Measurements from ENCODE around the gene DNAAF5.
"Not testable (repeated sequence)": the region's sequence is repeated elsewhere in the genome, so short reads cannot be mapped to it uniquely, and the experiment has no call there.

DNAAF5 gene

GRCh38 chr7:734214-734613 is 7.7 kb downstream of the DNAAF5 start:
- Histone ChIP-seq H4K20me1 (peaks cover 73% of the 10 kb centered on the region), H3K4me3 (no peak overlapping the region), H3K9me3 (peaks cover 26% of the 10 kb centered on the region), H3K36me3 (peaks cover 79% of the 10 kb centered on the region), H3K27ac (no peak overlapping the region), H3K27me3 (no peaks in the 10 kb centered on the region), H3K9ac (no peak overlapping the region), H3K4me1 (peaks cover 18% of the 10 kb centered on the region), H3K4me2 (no peak overlapping the region)
- no peak for TF ChIP-seq Cebpa-rat (IDR thresholded peaks at IDR 0.05)

GRCh38 chr7:734808-735207 is 8.3 kb downstream of the DNAAF5 start:
- Histone ChIP-seq H3K36me3 (peaks cover 79% of the 10 kb centered on the region), H3K4me3 (peak overlapping the region; percentile 25; the same call in 1 of the 2 replicates), H3K9me3 (peaks cover 26% of the 10 kb centered on the region), H3K4me2 (no peak overlapping the region), H4K20me1 (peaks cover 73% of the 10 kb centered on the region), H3K4me1 (peaks cover 18% of the 10 kb centered on the region), H3K9ac (no peak overlapping the region), H3K27ac (no peak overlapping the region), H3K27me3 (no peaks in the 10 kb centered on the region)
- TF ChIP-seq Cebpa-rat (IDR thresholded peaks at IDR 0.05) = no peak

GRCh38 chr7:738241-738640 is 11.7 kb downstream of the DNAAF5 start:
- Histone ChIP-seq H3K4me2 (no peak overlapping the region), H3K9ac (no peak overlapping the region), H3K4me1 (peaks cover 9% of the 10 kb centered on the region), H3K36me3 (peaks cover 77% of the 10 kb centered on the region), H3K9me3 (peaks cover 25% of the 10 kb centered on the region), H3K27ac (no peak overlapping the region), H4K20me1 (peaks cover 49% of the 10 kb centered on the region), H3K4me3 (no peak overlapping the region), H3K27me3 (no peaks in the 10 kb centered on the region)
- no peak for TF ChIP-seq Cebpa-rat (IDR thresholded peaks at IDR 0.05)

- H3K4me3 ChIP-seq = no peak overlapping the region
- no peak for TF ChIP-seq Cebpa-rat (IDR thresholded peaks at IDR 0.05)
- H3K4me1 ChIP-seq = peaks cover 9% of the 10 kb centered on the region
- H4K20me1 ChIP-seq = peaks cover 46% of the 10 kb centered on the region
- H3K4me2 ChIP-seq = no peak overlapping the region
- H3K9me3 ChIP-seq = peaks cover 19% of the 10 kb centered on the region
- peaks cover 74% of the 10 kb centered on the region for H3K36me3 ChIP-seq
- H3K27me3 ChIP-seq = no peaks in the 10 kb centered on the region
- H3K27ac ChIP-seq = no peak overlapping the region
- no peak overlapping the region for H3K9ac ChIP-seq
Observed at GRCh38 chr7:738723-739454, 12.4 kb downstream of the DNAAF5 start.

- Histone ChIP-seq H3K36me3 (peaks cover 69% of the 10 kb centered on the region), H3K4me1 (peaks cover 9% of the 10 kb centered on the region), H3K9ac (no peak overlapping the region), H4K20me1 (peaks cover 46% of the 10 kb centered on the region), H3K27ac (no peak overlapping the region; the same call in 1 of the 2 replicates), H3K4me3 (no peak overlapping the region), H3K27me3 (no peaks in the 10 kb centered on the region), H3K9me3 (peaks cover 13% of the 10 kb centered on the region), H3K4me2 (no peak overlapping the region)
- TF ChIP-seq Cebpa-rat (IDR thresholded peaks at IDR 0.05) = no peak
Observed at GRCh38 chr7:739455-739982, 13.0 kb downstream of the DNAAF5 start.

- H3K36me3 ChIP-seq = peaks cover 69% of the 10 kb centered on the region
- H3K4me1 ChIP-seq = peaks cover 9% of the 10 kb centered on the region
- no peak for TF ChIP-seq Cebpa-rat (IDR thresholded peaks at IDR 0.05)
- no peak overlapping the region; the same call in 1 of the 2 replicates for H3K27ac ChIP-seq
- no peak overlapping the region for H3K4me3 ChIP-seq
- H3K9ac ChIP-seq = no peak overlapping the region
- H3K27me3 ChIP-seq = no peaks in the 10 kb centered on the region
- peaks cover 5% of the 10 kb centered on the region for H3K9me3 ChIP-seq
- no peak overlapping the region for H3K4me2 ChIP-seq
- H4K20me1 ChIP-seq = peaks cover 46% of the 10 kb centered on the region
Observed at GRCh38 chr7:739983-740942, 13.8 kb downstream of the DNAAF5 start.

- Histone ChIP-seq H4K20me1 (peaks cover 44% of the 10 kb centered on the region), H3K36me3 (peaks cover 70% of the 10 kb centered on the region), H3K9me3 (no peaks in the 10 kb centered on the region)
Observed at GRCh38 chr7:741191-741671, 14.7 kb downstream of the DNAAF5 start.

GRCh38 chr7:741850-742249 is 15.4 kb downstream of the DNAAF5 start:
- Histone ChIP-seq H3K27me3 (no peaks in the 10 kb centered on the region), H3K27ac (no peak overlapping the region), H4K20me1 (peaks cover 42% of the 10 kb centered on the region), H3K9ac (no peak overlapping the region), H3K4me2 (no peak overlapping the region), H3K4me3 (no peak overlapping the region), H3K36me3 (peaks cover 72% of the 10 kb centered on the region), H3K4me1 (peaks cover 1% of the 10 kb centered on the region), H3K9me3 (no peaks in the 10 kb centered on the region)
- no peak for TF ChIP-seq Cebpa-rat (IDR thresholded peaks at IDR 0.05)

More at GRCh38 chr7:741191-741671, 14.7 kb downstream of the DNAAF5 start:
- H3K4me1 ChIP-seq = peaks cover 8% of the 10 kb centered on the region
- H3K27me3 ChIP-seq = no peaks in the 10 kb centered on the region
- no peak overlapping the region for H3K4me2 ChIP-seq
- H3K9ac ChIP-seq = no peak overlapping the region
- no peak overlapping the region for H3K27ac ChIP-seq
- no peak for TF ChIP-seq Cebpa-rat (IDR thresholded peaks at IDR 0.05)
- H3K4me3 ChIP-seq = no peak overlapping the region

- Histone ChIP-seq H3K9me3 (no peaks in the 10 kb centered on the region), H3K4me3 (no peak overlapping the region), H4K20me1 (peaks cover 38% of the 10 kb centered on the region), H3K4me1 (no peaks in the 10 kb centered on the region), H3K4me2 (no peak overlapping the region), H3K27ac (no peak overlapping the region), H3K27me3 (no peaks in the 10 kb centered on the region), H3K9ac (no peak overlapping the region), H3K36me3 (peaks cover 73% of the 10 kb centered on the region)
- no peak for TF ChIP-seq Cebpa-rat (IDR thresholded peaks at IDR 0.05)
Observed at GRCh38 chr7:742791-743190, 16.3 kb downstream of the DNAAF5 start.

GRCh38 chr7:743341-744127 is 17.0 kb downstream of the DNAAF5 start:
- not testable (repeated sequence) for H3K9me3 ChIP-seq, H3K4me3 ChIP-seq, H3K27ac ChIP-seq, H3K27me3 ChIP-seq, H3K4me2 ChIP-seq, H3K4me1 ChIP-seq, H3K9ac ChIP-seq
- Histone ChIP-seq H4K20me1 (peaks cover 37% of the 10 kb centered on the region), H3K36me3 (peaks cover 76% of the 10 kb centered on the region)

- H3K4me3 ChIP-seq, H3K27me3 ChIP-seq, H3K9me3 ChIP-seq, H3K4me1 ChIP-seq, H3K27ac ChIP-seq, H3K9ac ChIP-seq, H3K4me2 ChIP-seq: not testable (repeated sequence)
- Histone ChIP-seq H4K20me1 (peaks cover 37% of the 10 kb centered on the region), H3K36me3 (peaks cover 74% of the 10 kb centered on the region)
Observed at GRCh38 chr7:744128-744520, 17.6 kb downstream of the DNAAF5 start.
